GM06990 (cell line): ENCODE data around the gene STRA6.
A peak's percentile ranks its signal among the peaks of the same experiment; 100 is the strongest.

Experiments
- DNase-seq: peaks from one replicate; pipeline ENCODE4 v3.0.0-alpha.2; 2011; ENCODE audit not compliant: insufficient read length; ENCODE audit errors: extremely low read depth
- H3K27me3 ChIP-seq: replicated peaks from 2 replicates; pipeline ENCODE4 v1.6.0; 2011; ENCODE audit warnings: low read length; ENCODE audit not compliant: control insufficient read depth, insufficient read depth
- H3K36me3 ChIP-seq: 2 replicates; pipeline ENCODE4 v1.5.1; 2011; ENCODE audit warnings: low read length; ENCODE audit not compliant: control insufficient read depth, insufficient read depth
- H3K4me3 ChIP-seq: replicated peaks from 2 replicates; pipeline ENCODE4 v1.5.1; 2011; ENCODE audit warnings: low read depth, mild to moderate bottlenecking, control low read depth, low read length
- TF ChIP-seq, protein P1 (sequence below): IDR thresholded peaks from 2 replicates; pipeline ENCODE4 v1.5.1; 2011; ENCODE audit warnings: low read length, control low read depth, mild to moderate bottlenecking, inconsistent platforms; ENCODE audit not compliant: insufficient read depth, poor library complexity, severe bottlenecking

The STRA6 gene

DNA sequence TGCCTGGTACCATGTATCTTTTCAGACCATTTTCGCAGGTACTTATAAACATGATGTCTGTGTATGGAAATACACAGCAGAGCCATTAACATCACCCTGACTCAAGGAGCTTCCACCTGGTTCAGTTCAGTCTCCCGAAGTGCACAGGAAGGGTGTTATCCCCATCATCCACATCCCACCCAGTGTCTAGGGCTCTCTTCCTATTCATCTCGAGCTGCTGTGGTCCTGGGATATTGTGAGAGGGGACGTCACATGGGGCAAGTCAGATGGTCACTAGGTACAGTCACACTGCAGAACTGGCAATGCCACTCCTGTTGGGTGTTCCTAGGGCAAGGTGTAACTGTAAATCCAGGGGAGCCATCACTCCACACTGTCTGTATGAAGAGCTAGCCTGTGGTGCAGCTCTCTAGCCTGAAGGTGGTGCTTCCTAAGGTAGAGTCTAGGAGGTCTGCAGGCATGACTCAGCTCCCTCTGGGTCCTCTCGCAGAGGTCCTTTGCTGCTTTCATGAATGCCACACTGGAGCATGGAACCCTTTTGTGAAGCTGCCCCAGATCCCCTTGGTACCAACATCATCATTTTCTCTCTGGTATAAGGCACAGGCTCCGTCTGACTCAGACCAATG, 58.3 kb downstream of the STRA6 start:
- TF ChIP-seq, protein P1, sequence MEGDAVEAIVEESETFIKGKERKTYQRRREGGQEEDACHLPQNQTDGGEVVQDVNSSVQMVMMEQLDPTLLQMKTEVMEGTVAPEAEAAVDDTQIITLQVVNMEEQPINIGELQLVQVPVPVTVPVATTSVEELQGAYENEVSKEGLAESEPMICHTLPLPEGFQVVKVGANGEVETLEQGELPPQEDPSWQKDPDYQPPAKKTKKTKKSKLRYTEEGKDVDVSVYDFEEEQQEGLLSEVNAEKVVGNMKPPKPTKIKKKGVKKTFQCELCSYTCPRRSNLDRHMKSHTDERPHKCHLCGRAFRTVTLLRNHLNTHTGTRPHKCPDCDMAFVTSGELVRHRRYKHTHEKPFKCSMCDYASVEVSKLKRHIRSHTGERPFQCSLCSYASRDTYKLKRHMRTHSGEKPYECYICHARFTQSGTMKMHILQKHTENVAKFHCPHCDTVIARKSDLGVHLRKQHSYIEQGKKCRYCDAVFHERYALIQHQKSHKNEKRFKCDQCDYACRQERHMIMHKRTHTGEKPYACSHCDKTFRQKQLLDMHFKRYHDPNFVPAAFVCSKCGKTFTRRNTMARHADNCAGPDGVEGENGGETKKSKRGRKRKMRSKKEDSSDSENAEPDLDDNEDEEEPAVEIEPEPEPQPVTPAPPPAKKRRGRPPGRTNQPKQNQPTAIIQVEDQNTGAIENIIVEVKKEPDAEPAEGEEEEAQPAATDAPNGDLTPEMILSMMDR: peak; percentile 39
- Histone ChIP-seq H3K36me3 (no peaks in the 10 kb centered on the region), H3K4me3 (no peak overlapping the region), H3K27me3 (no peaks in the 10 kb centered on the region)
- no peak for DNase-seq

DNA sequence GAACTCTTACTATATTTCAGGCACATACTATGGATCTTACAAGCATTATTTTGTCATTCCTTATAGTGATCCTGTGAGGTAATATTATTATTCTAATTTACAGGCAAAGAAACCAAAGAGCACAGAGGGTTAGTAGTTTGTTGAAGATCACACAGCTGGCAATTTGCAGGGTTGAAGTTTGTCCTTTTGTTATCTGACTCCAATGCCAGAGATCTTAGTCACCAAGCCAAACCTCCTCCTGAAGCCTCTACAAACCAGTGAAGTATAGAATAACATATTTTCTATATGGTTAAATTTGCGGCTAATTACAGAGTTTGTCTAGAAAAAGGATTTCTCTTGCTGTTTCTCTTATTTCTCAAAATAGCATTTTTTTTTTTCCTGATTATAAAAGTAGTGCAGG, 61.0 kb downstream of the STRA6 start:
- no peak for DNase-seq
- H3K36me3 ChIP-seq: no peaks in the 10 kb centered on the region

DNA sequence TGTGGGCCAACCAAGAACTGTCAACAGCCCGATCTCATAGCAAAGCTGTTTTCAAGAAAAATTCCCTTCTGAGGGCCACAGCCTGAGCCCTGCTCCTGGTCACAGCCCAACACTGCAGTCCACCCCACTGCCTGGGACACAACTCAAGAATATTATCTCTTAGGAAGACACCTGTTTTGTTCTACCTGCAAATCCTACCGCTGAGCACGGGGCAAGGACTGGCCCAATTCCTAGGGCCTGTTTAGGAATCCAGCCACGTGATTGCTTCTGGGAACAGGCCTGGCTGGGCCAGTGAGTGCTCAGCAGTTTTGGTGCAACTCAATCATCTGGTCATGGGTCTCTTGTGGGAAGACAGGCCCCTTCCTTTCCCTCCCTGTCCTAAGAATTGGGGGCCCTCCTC, 63.9 kb downstream of the STRA6 start:
- H3K27me3 ChIP-seq: no peaks in the 10 kb centered on the region
- TF ChIP-seq, protein P1: no peak
- H3K4me3 ChIP-seq: no peak overlapping the region
- no peaks in the 10 kb centered on the region for H3K36me3 ChIP-seq
- DNase-seq: no peak

More for the DNA sequence above, 61.0 kb downstream of the STRA6 start:
- TF ChIP-seq, protein P1: no peak
- no peaks in the 10 kb centered on the region for H3K27me3 ChIP-seq
- no peak overlapping the region for H3K4me3 ChIP-seq

DNA sequence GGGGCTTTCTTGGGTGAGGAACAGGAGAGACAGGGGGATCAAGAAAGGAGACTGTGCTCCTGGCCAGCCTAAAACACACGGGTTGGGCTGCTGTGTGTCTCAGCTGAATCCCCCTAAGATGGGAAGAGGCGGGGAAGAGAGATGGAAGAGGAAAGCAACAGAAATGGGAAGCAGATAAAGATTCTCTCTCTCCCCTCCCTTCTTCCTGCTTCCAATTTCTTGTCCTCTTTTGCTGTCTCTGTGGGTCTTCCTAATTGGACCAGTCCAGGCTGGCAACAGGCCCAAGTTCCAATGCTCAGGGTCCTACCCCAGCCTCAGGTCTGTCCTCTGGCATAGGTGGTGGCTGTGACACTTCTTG, 65.1 kb downstream of the STRA6 start:
- Histone ChIP-seq H3K4me3 (no peak overlapping the region), H3K27me3 (no peaks in the 10 kb centered on the region; the same call in 1 of the 2 replicates), H3K36me3 (no peaks in the 10 kb centered on the region)
- no peak for DNase-seq
- TF ChIP-seq, protein P1: no peak

DNA sequence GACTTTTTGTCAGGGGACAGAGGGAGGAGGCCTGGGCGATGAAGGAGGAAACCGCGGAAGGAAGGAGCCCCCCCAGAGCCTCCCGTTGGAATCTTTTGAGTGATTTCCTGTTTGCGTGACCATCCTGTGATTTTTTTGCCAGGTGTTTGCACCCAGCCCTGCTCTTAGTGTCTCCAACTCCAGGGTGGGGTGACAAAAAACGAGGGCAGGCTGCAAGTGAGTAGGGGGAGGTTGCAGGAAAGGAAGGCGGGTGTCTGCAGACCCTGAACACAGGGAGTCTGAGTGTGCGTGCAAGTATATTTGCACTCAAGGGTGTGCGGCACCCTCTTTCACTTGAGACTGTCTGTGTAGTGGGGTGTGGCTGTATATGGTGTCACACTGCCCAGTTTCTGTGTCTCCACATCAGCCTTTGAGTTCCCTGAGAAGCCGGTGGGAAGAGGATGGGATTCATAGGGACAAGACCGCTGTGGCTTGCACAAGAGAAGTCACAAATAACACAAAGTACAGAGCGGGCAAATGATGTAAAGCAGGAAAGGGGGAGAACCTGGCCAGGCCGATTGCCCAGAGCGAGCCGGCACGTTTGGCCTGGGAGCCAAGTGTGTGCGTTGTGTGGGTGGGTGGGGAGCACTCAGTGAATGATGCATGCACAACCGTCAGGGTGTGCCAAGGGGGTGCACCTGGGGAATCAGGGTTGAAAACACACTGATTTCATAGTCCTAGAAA, 65.6 kb downstream of the STRA6 start:
- Histone ChIP-seq H3K27me3 (no peaks in the 10 kb centered on the region; the same call in none of the 2 replicates), H3K36me3 (no peaks in the 10 kb centered on the region), H3K4me3 (peak overlapping the region; percentile 60)
- TF ChIP-seq, protein P1: no peak
- DNase-seq: no peak

DNA sequence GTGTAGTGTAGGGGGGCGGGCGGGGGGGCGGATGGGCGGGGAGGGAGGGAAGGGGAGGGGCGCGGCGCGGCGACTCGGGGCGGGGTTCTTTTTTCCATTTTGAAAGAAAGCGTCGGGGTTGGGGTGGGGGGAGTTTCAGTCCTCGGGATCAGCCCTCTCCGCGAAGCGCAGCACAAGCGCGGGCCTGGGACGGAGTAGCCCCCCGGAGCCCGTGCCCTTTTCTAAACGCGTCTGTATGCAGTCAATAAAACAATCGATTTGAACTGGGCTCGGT, 66.1 kb downstream of the STRA6 start:
- no peak for DNase-seq
- Histone ChIP-seq H3K4me3 (peak overlapping the region; percentile 60), H3K27me3 (peaks cover 4% of the 10 kb centered on the region), H3K36me3 (no peaks in the 10 kb centered on the region)
- TF ChIP-seq, protein P1: no peak
